ENCODE measurements around the gene PJA2. TPM values are rescaled to one million over a fixed set of nuclear protein-coding genes. Genes with fewer than 3 reads are reported as not detected.
"Not testable (repeated sequence)": the region's sequence is repeated elsewhere in the genome, so short reads cannot be mapped to it uniquely, and the experiment has no call there.

Gene PJA2
- total and polyA plus RNA-seq, 10 donors = 15.3 to 133 (median 90.3) TPM

- Histone ChIP-seq H3K9me3 (no peaks in the 10 kb centered on the region), H3K4me1 (no peaks in the 10 kb centered on the region), H3K27ac (no peak overlapping the region), H3K27me3 (replicated peaks in 1 of 7) (no peaks in the 10 kb centered on the region), H3K36me3 (no peaks in the 10 kb centered on the region), H3K4me3 (no peak overlapping the region)
- 73 to 95% (median 94%) methylated on average over 4 of the region's 4 CpGs for WGBS, 5 donors
- no peak for DNase-seq
- intact Hi-C loops (cut with DNase I; ENCODE audit: low total_unique reads) = no loop called here
- TF ChIP-seq POLR2AphosphoS5 (IDR thresholded peaks at IDR 0.05) = no peak
Measured at GRCh38 chr5:109448838-109449237, 39.1 kb upstream of the PJA2 start.

DNA sequence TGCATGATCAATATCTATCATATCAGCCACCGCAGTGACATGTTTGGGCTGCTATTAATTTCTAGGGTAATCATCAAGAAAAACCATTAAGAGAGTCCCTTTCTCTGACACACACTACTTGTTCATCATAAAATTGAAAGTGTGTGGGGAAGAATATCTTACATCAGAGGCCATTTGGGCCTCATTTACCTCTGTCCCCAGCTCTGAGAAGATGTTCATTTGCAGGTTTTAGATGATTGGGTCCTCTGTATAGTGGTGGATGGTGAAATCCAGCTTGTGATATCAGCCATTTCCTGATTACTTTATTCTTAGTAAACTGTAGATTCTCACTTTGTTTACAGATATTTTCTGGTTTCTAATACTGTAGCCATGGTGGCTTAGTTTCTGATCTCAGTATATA is 29.8 kb upstream of the PJA2 start:
- TF ChIP-seq POLR2A (IDR thresholded peaks at IDR 0.05) = no peak
- no peak for TF ChIP-seq CTCF (IDR thresholded peaks at IDR 0.05 in 8 of 11, conservative IDR thresholded peaks at IDR 0.05 in 3 of 11)
- TF ChIP-seq POLR2AphosphoS5 (IDR thresholded peaks at IDR 0.05) = no peak
- Histone ChIP-seq H3K27me3 (replicated peaks in 1 of 7) (no peaks in the 10 kb centered on the region), H3K9me3 (peaks cover 0 to 10% (median 2%) of the 10 kb centered on the region in 8 donors), H3K4me3 (no peak overlapping the region), H3K27ac (no peak overlapping the region), H3K36me3 (no peaks in the 10 kb centered on the region), H3K4me1 (no peaks in the 10 kb centered on the region)
- WGBS, 5 donors = 85 to 100% (median 93%) methylated on average over 1 of the region's 1 CpG
- intact Hi-C loops (cut with DNase I; ENCODE audit: low total_unique reads) = no loop called here
- no peak for DNase-seq

GRCh38 chr5:109426075-109426474 is 16.3 kb upstream of the PJA2 start:
- H3K9me3 ChIP-seq = no peaks in the 10 kb centered on the region
- DNase-seq = no peak
- H3K27me3 ChIP-seq (replicated peaks in 1 of 7) = no peaks in the 10 kb centered on the region
- no peaks in the 10 kb centered on the region for H3K4me1 ChIP-seq
- no peaks in the 10 kb centered on the region for H3K36me3 ChIP-seq
- intact Hi-C loops (cut with DNase I; ENCODE audit: low total_unique reads) = no loop called here
- no peak overlapping the region for H3K27ac ChIP-seq
- no peak overlapping the region for H3K4me3 ChIP-seq
- TF ChIP-seq POLR2A (IDR thresholded peaks at IDR 0.05) (no peak), POLR2AphosphoS5 (IDR thresholded peaks at IDR 0.05) (no peak), CTCF (IDR thresholded peaks at IDR 0.05 in 8 of 11, conservative IDR thresholded peaks at IDR 0.05 in 3 of 11) (no peak)
- WGBS, 5 donors = 91 to 95% (median 93%) methylated on average over 3 of the region's 3 CpGs

- H3K36me3 ChIP-seq; H3K9me3 ChIP-seq; H3K4me1 ChIP-seq; H3K27me3 ChIP-seq (replicated peaks in 1 of 7); DNase-seq; H3K4me3 ChIP-seq; intact Hi-C loops (cut with DNase I; ENCODE audit: low total_unique reads); H3K27ac ChIP-seq: not testable (repeated sequence)
- 84 to 98% (median 91%) methylated on average over 5 of the region's 5 CpGs for WGBS, 5 donors
Measured at GRCh38 chr5:109425521-109425920, 15.7 kb upstream of the PJA2 start.

DNA sequence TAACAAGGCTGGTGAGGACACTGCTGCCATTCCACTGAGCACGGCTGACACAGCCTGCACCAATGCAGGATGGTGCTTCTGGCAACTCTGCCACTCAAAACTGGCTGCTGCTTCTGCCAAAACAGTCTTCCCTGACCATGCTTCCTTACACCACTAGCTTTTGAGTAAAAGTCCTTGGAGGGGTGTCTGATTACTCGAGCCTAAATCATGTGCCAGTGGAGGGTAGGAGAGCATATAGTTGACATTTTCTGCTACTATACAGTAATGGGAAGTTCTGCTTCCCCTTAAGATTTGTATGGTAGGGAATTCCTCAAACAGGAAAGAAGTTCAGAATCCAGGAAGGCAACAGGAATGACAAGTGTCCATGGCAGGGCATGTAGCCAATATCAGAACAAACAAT is 12.2 kb upstream of the PJA2 start:
- TF ChIP-seq CTCF (IDR thresholded peaks at IDR 0.05 in 8 of 11, conservative IDR thresholded peaks at IDR 0.05 in 3 of 11) = no peak
- no peak for TF ChIP-seq POLR2AphosphoS5 (IDR thresholded peaks at IDR 0.05)
- no peak for TF ChIP-seq POLR2A (IDR thresholded peaks at IDR 0.05)
- 45 to 74% (median 64%) methylated on average over 2 of the region's 2 CpGs for WGBS, 5 donors
- intact Hi-C loops (cut with DNase I; ENCODE audit: low total_unique reads) = no loop called here

More for the DNA sequence above, 12.2 kb upstream of the PJA2 start:
- H3K4me3 ChIP-seq = no peak overlapping the region
- H3K4me1 ChIP-seq = no peaks in the 10 kb centered on the region
- H3K36me3 ChIP-seq = no peaks in the 10 kb centered on the region
- no peaks in the 10 kb centered on the region for H3K27me3 ChIP-seq (replicated peaks in 1 of 7)
- no peaks in the 10 kb centered on the region for H3K9me3 ChIP-seq
- no peak for DNase-seq
- H3K27ac ChIP-seq = no peak overlapping the region
